Stimulated activated CD8-positive, alpha-beta memory T cell treated with anti-CD3 and anti-CD28 coated beads, Interleukin-4, amount 100 ng/mL, for 1 hour (primary cell): Measurements from ENCODE around the gene HOXA3.

Source experiments
- DNase-seq, 2 donors: peaks; one replicate each; pipeline ENCODE4 v3.0.0-alpha.2; 2020; ENCODE audit warnings: low read depth in 2 of 2, low spot score in 1 of 2

HOXA3 gene

DNA sequence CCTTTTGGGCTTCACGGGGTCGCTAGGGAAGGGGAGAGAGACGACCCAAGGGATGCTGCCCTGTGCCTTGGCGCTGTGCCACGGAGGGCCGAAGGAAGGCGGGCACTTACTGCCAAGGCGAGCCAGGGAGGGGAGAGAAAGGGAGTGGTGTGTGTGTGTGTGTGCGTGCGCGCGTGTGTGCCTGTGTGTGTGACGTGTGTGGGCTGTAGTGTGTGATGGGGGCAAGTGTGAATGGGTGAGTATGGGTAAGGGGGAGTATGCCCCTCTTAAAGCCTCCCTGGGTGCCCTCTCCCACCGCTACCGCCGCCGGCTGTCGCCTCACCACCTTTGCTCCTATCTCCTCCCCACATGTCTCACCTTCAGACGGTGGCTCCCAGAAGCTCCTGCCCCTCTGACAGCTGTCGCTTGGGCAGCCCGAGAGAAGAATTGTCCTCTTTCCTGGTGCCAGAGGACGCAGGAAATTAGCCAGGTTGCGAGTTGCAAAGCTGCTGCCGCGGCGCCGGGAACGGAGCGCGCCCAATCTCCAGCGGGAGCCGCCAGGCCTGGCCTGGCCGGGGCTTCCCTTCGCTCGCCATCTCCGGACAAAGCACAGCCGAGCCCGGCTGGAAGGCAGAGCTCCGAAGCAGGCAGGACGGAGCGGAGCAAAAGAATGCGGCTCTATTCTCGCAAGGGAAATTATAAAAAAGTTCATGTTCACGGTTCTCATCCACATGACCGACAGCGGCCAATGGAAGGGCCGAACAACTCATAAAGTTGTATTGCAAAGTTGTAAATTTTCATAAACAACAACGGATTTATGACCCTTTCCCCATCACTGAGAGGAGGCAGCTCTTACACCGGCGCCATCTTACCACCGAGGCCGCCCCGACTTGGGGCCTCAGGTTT is at the start of gene HOXA3:
HOXA3 (minus strand) TSS at position 653 of the 885 bp plus-strand sequence. CDS start 41,943 bp downstream, outside the sequence.
- DNase-seq: no peak

DNA sequence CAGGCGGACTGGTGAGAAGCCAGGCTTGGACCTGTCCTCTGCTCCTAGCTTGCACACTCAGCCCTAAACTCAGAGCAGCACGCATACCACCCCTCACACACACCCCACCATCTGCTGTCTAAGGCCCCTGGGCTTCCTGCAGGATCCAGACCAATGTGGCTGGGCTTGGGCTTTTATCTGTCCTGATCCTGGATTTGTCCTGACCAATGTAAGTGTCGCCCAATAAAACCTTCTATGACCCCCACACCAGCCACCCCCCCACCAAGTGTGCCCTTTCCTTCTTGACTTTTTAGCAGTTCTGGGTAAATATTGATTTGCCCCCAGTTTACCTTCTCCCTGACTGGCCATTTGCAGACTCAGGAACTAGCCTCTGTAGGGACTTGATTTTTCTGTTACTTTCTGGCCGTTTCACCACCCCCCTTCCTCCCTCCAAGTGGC is 49.2 kb upstream of the HOXA3 start:
- no peak for DNase-seq

DNA sequence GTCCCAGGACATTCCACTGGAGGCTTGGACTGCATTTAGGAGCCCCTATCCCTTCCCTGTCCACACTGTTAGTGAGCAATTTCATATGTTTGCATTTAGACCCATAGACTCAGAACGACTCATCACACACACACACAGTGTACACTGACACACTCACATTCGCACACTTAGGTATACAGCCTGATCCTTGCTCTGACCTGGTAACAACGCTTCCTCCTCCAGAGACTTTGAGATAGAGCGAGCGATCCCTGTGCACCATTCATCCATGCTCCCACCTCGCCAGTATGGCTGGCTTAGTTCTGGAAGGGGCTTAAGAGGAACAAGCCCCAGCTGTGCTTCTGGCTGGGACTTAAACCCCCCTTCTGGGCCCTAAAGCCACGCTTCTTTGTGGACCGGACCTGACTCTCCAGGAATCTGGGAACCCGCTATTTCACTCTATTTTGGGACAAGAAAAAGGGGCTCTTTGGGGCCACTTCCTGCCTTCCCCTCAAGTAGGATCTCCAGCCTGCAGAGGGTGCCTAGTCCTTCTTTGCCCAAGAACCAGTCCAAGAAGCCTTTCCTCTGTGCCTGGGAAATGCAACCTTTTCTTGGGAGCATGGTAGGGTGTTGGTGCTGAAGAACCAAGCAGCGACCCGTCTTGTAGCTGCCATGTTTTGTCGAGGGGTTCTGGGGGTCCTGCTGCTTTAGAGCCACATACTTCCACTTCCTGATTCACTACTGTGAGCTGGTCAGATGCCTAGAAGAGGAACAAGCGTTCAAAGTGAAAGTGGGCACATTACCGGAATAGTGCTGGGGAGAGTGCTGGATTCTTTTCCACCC is 48.6 kb upstream of the HOXA3 start:
- DNase-seq: no peak

DNA sequence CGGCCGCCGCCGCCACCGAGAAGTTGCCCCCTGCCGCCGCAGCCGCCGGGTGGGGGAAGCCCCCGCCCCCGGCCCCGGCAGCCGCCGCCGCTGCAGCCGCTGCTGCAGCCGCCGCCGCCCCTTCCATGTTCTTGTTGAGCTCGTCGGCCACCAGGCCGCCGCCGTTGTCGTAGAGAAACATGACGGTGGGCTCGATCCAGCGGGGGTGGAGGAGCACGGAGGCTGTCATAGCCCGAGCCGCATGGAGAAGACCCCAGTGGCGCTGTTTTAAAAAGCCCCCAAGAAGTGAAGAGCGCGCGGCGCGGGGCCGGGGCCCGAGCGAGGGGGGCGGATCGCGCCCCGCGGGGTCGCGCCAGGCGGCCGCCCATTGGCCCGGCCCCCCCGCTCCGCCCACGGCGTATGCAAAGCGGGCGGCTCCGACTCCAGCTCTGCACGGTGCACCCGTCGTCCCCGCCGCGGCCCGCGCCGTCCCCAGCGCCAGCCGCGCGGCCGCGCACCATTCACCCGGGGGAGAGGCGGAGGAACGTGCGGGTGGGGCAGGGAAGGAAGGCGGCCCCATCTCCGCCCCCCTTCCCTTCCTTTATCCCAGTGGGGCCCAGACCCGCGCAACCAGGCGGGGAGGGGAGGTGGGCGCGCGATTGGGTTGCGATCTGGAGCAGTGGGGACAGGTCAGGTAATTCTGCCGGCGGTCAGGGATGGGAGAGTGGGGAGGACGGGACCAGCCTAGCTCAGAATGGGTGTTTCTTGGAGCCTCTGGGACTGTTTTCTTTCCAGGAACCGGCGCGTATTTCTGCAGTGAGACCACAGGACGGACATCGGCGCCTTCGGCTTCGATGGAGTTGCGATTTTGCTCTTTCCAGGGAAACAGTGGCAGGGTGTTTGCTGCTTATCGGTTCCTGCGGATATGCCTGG is 47.7 kb upstream of the HOXA3 start, which contains the start of gene HOXA13:
HOXA13 (minus strand) TSS at position 243 of the 912 bp plus-strand sequence; CDS start at position 229, 14 bp downstream.
- no peak for DNase-seq

DNA sequence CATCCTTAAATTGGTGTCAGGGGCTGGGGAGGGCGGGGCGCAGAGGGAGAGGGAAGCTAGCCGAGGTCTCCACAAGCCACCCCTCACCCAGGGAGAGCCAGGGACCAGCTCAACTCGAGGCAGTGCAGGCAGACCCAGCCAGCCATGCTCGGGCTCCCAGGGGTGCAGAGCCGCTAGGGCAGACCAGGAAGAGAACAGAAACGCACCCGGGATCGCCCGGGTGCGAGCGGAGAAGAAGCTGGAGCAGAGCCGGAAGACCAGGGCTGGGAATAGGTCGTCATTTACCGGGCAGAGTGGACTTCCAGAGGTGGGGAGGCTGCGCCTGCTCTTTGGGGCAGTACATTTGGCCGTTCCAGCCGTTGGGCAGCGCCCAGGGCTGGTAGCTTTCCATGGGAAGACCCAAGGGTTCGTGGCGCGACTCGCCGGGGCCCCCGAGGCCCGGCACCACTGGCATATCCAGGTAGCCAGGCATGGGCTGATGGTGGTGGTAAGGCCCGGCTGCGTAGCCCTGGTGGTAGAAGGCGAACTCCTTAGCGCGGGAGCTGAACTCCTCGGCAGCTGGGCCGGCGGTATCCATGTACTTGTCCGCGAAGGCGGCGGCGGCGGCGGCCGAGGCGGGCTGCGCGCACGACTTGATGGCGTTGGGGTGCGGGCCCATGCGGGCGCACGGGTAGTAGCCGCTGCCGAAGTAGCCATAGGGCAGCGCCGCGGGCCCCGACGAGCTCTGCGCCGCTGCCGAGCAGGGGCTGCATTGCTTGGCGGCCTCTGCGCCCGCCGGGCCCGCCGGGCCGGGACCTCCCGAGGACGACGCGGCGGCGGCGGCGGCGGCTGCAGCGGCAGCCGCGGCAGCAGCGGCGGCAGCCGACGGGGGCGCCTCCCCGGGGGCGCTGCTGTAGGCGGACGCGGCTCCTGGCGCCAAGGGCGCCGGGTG is 46.8 kb upstream of the HOXA3 start:
- DNase-seq: no peak

DNA sequence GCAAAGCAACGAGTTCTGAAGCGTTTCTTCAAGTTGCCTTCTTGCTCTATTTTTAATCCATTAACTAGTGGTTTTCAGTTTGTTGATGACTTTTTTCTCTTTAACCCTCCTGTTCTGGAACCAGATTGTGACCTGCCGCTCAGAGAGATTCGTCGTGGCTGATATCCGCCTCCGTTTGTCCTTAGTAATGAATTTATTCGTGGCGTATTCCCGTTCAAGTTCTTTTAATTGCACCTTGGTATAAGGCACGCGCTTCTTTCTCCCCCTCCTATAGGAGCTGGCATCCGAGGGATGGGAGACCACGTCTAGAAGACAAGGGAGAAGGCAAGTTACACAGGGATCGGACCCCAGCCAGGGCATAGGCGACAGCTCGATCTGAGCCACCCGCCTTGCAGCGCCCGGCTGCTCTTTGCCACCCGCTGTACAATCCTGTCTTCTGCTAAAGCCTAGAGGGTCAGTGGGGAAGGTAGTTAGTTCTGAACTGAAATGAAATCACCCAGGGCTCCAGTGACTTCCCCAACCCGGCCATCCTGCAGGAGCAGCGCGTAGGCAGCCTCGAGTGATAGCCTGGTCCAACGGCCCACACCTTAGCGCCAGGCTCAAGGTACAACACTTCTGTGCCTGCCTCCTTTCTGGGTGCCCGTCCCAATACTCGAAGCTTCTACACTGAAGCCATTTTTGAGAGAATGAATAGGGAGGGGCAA is 45.9 kb upstream of the HOXA3 start:
- DNase-seq: no peak

DNA sequence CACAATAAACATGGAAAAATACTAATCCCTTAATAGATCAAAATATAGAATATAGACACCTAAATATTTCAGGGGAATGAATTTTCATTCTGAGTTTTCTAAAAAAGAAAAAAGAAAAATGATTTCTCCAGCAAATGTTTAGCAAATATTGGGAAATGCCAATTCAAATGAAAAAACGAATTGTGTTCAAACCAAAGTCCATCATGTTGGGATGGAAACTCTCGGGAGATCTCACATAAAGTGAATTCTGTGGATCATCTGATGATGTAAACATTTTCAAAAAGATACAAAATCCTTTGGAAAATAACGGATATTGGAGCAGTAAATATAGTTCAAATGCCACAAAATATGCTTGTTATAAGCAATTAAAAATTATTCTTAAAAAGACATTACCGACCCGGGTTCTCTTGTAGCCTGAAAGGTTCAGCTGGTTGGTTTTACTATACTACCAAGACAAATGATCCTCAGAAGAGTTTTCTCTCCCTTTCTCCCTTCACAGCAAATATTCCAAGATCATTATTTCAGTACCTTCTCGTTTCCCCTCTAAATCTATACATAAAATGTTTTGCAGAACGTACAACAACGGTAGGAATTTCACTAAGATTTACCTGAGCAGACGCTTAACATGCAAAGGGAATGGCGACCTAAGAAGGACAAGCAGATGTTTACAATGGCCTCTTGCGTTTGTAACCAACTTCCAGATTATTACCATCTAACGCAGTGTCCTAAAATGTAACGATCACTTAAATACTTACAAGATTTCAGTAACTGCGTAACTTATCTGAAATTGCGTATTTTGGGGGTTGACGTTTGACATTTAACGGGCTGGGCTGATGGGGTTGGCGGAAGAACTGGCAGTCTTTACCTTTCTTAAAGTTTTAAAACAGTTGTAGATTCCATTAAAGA is 45.0 kb upstream of the HOXA3 start:
- DNase-seq: no peak

DNA sequence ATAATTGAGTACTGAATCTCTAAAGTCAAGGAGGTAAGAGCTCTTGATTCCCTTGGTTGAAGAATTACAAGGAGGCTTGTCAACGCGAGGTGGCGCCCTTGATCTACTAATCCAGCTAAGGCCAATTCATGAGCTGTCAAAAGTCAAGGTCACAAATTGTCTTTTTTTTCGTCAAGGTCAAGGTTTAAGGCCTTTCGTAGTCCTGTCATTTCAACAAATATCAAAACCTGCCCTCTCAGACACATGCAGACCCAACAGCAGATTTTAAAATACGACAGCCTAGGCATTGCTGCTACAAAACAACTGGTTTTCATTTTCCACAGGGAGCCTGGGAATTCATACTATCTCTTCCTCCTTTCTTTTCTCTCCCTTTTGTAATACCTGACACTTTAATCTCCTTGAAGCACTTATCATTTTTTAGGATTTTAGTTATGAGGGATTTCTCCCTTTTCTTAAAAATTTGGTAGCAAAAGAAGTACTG is 43.9 kb upstream of the HOXA3 start:
- peak; percentile 58 to 75 for DNase-seq

DNA sequence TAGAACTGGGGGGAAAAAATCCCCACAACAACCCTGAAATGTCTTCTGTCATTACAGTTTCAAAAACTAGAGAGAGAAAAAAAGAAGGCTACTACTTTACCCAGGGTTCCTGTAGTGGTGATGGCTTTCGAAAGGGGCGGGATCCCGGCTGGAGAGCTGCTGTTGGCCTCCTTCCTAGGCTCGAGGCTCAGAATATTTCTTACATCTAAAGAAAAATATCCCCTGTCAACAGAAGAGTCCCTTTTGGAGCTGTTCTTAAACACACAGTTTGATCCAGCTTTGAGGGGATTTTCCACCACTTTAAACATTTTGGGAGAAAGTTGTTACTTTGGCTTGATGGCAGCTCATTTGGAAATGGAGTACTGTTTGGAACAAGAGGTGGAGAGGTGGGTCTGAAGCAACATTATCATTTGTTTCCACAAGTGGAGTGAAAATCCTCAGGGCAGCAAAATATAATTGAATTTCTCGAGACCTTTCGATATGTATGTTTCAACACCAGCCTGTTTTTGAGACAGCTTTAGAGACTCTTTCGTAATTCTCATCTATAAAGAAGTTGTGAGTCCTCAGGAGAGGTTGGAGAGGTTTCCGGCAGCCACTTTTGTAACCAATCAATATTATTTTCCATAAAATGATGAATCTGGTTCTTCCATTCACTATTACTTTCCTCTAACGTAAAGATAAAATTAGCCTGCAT is 42.5 kb upstream of the HOXA3 start:
- no peak for DNase-seq

DNA sequence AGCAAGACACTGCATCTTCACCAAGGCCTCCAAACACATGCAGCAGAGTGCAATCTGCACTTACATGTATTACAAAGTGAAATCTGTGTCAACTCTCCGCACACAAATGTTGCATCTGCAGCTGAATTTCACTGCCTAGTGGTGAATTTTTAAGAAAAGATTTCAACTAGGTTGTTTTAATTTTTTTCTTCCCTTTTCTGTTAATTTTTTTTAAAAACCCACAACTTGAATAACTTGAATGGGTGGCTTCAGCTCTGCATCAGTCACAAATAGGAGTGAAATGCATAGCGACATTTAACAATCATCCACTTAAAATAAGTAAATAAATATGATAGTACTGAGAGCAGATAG is 41.6 kb upstream of the HOXA3 start:
- DNase-seq: no peak

DNA sequence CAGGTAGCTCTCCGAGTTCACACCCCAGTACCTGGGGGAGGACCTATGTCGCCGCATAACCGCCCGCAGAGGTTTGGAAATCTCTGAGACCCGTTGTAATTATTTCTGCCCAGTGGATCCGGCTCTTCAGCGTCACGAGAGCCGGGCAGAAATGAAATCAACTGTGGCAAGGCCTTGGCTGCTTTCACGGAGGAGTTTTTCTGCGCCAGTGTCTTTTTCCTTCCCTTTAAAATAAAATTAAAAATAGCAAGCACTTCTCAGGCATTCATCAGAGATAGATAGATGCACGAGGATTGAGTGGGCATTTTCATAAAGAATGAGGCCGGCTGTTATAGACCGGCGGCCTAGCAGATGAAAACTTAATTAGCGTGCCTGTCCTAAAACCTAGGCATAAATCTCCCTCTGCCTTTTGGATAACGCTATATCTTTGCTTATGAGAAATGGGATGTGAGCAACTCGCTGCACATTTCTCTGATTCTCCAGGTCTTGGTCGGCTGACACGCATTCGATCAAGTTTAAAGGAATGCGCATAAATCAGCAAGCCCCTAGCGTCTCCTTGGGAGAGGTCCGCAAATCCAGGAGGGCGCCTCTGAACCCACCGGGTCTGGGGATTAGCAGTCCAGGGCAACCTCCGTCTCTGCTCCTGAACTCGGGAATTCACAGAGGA is 41.1 kb upstream of the HOXA3 start:
- no peak for DNase-seq

DNA sequence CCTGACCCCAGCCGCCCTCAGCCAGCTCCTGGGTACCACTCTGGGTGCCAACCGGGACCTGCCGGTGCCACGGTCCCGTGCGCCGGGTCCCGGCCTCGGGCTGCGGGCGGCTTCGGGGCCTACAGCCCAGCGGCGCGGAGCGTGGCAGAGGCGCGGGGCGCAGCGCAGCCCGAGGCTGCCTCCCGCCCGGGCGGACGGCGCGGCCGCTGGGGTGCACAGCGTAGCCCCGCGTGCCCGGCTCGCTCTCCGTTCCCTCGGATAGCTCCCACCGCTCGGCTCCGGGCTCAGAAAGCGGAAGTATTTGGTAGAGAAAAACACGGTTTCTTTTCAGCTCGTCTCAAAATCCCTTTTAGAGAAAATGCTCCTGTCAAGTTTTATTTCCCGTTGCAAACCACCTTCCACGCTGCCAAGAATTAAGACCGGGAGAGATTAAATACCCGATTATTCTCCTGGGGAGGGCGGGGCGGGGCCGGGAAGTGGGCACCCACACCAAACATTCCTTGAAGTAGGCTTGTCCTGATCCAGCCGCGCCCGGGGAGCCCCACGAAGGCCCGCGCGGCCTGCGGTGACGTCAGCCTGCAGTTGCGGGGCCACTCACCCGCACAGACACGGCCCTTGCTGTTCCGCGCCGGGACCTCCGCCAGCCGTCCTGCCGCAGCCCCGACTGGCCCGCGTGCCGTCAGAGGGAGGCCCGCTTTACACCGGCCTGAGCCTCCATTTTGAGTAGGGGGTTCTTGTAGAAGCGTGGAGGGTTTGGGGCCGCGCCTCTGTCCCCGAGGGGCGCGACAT is 40.4 kb upstream of the HOXA3 start:
- no peak for DNase-seq

DNA sequence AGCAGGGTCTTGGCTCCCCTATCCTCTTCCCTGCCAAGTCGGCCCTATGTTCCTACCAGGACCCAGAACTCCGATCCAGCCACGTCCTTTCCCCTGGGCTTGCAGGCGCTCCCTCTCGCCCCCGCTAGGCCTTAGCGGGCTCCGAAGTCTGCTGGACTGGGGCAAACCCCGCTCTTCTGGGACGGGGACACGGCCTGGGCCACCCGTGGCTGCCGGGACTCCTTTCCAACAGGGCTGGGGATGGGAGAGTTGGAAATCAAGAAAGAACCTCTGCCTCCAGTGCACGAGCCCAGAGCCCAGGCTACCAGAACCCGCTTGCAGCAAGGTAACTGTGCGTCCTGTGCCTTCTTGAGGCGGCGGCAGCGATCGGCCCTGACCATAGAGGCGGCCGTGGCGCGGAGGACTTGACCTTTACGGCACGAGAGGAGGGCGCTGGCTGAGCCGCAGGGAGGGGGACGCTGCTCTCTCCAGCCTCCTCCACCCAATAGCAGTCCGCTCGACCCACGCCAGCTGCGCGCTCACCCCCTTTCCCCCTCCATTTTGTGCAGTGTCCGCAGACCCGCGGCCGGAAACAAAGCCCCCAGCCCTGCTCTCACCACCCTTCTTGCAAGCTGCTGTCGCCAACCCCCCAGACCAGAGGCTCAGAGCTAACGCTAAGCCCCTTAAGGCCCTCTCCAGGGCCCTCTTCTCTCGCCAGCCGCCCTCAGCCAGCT is 39.6 kb upstream of the HOXA3 start:
- no peak for DNase-seq

DNA sequence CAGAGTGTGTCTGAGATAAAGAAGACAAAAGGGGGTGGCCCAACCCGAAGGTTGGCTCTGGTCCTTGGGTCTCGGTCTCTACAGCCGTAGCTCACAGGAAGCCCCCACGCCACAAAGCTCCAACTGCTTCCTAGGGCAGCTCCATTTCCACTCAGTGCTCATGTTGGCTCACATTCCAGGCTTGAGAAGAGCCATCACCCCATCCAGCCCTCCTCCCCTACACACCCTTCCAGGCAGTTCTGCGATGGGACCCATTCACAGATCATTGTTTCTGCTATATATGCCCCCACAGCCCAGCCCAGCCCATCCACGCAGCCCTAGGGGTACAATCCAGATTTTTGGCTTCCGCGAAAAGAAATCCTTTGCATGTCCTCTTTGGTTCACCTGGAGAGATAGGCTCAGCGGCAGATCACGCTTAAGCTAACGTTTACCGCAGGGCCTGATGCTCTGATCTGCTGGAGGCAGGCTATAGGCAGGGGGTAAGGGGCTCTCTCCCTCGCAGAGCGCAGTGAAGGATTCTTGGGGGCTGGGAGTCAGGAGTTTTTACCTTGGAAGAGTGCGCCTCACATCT is 38.9 kb upstream of the HOXA3 start:
- DNase-seq: no peak
